Endothelial cell of umbilical vein (primary cell): Measurements from ENCODE around the gene SEC22A. TPM values are rescaled to one million over a fixed set of nuclear protein-coding genes. Genes with fewer than 3 reads are reported as not detected.

Experiments
- BruUV-seq: library from RNA; stranded (reverse); fragments of 400-500 nt; replicated peaks from 2 replicates; lab custom pipeline; 2021; lab: Mats Ljungman, UMichigan
- CTCF ChIA-PET: fragments of 300-600, 350-600 bp; sonication (Branson Sonifier 250); formaldehyde crosslinking; loops from one replicate; lab custom pipeline; 2021; ENCODE audit warnings: antibody characterized with exemption, inconsistent platforms; lab: Charles Lee
- POLR2A ChIA-PET: fragments of 300-600, 350-600 bp; sonication (Branson Sonifier 250); formaldehyde crosslinking; loops from one replicate; lab custom pipeline; 2021; ENCODE audit warnings: antibody characterized with exemption, inconsistent platforms; lab: Charles Lee
- DNase-seq: peaks from one replicate; pipeline ENCODE4 v3.0.0-alpha.2; 2011; ENCODE audit warnings: low read depth, low spot score
- FAIRE-seq: peaks from 2 replicates; lab custom pipeline; 2011; peaks lifted over from hg19 to GRCh38; lab: Jason Lieb, UNC
- H2AFZ ChIP-seq: 2 replicates; pipeline ENCODE4 v1.6.0; 2012; ENCODE audit warnings: low read depth, low read length, control low read depth, inconsistent platforms
- H3K27ac ChIP-seq: 2 replicates; pipeline ENCODE4 v1.5.1; 2011; ENCODE audit warnings: low read depth, mild to moderate bottlenecking, control low read depth, low read length, moderate library complexity; ENCODE audit not compliant: insufficient read depth
- H3K27me3 ChIP-seq, 2 experiments: 2 replicates each; pipeline versions ENCODE4 v1.6.0 to v1.6.1; 2011; ENCODE audit warnings: low read length in 2 of 2, mixed read lengths in 1 of 2; ENCODE audit not compliant: control insufficient read depth in 2 of 2, insufficient read depth in 2 of 2
- H3K36me3 ChIP-seq, 2 experiments: 2 replicates in 1 of 2; 3 replicates in 1 of 2; pipeline ENCODE4 v1.5.1; 2011; ENCODE audit warnings: low read length in 2 of 2, mild to moderate bottlenecking in 1 of 2, moderate library complexity in 1 of 2; ENCODE audit not compliant: control insufficient read depth in 2 of 2, insufficient read depth in 2 of 2; ENCODE audit errors: extremely low read depth in 1 of 2
- H3K4me1 ChIP-seq: 3 replicates; pipeline ENCODE4 v1.5.1; 2011; ENCODE audit warnings: mild to moderate bottlenecking, low read length; ENCODE audit not compliant: control insufficient read depth, insufficient read depth; ENCODE audit errors: extremely low read depth
- H3K4me2 ChIP-seq: 2 replicates; pipeline ENCODE4 v1.6.1; 2011; ENCODE audit warnings: low read length, control low read depth, mixed read lengths; ENCODE audit not compliant: insufficient read depth
- H3K4me3 ChIP-seq, 3 experiments: fragments of 200-600 bp in 1 of 3; sonication (generic), shearing (Covaris generic) in 1 of 3; replicated peaks in 1 of 3; 2 replicates each; pipeline ENCODE4 v1.5.1; 2011 to 2016; ENCODE audit warnings: control low read depth in 3 of 3, low read length in 3 of 3, mild to moderate bottlenecking in 2 of 3, inconsistent platforms in 1 of 3, low read depth in 1 of 3, moderate library complexity in 1 of 3; ENCODE audit not compliant: insufficient read depth in 1 of 3
- H3K79me2 ChIP-seq: 2 replicates; pipeline ENCODE4 v1.6.0; 2012; ENCODE audit warnings: low read length, inconsistent platforms; ENCODE audit not compliant: control insufficient read depth, insufficient read depth
- H3K9ac ChIP-seq: replicated peaks from 2 replicates; pipeline ENCODE3; 2011; ENCODE audit warnings: low read length, control low read depth; ENCODE audit not compliant: insufficient read depth; ENCODE audit errors: extremely low read depth
- H3K9me1 ChIP-seq: replicated peaks from 3 replicates; pipeline ENCODE4 v1.6.0; 2011; ENCODE audit warnings: mild to moderate bottlenecking, low read length; ENCODE audit not compliant: control insufficient read depth, insufficient read depth; ENCODE audit errors: extremely low read depth
- H3K9me3 ChIP-seq: replicated peaks from 2 replicates; pipeline ENCODE4 v1.5.1; 2012; ENCODE audit warnings: low read length, inconsistent platforms; ENCODE audit not compliant: control insufficient read depth, insufficient read depth
- H4K20me1 ChIP-seq: replicated peaks from 2 replicates; pipeline ENCODE3; 2011; ENCODE audit warnings: mild to moderate bottlenecking, low read length; ENCODE audit not compliant: control insufficient read depth, insufficient read depth; ENCODE audit errors: extremely low read depth
- EZH2 ChIP-seq: IDR thresholded peaks from 2 replicates; pipeline ENCODE4 v1.6.1; 2012; ENCODE audit warnings: borderline replicate concordance, low read depth, mild to moderate bottlenecking, moderate library complexity, low read length, inconsistent platforms; ENCODE audit not compliant: severe bottlenecking
- FOS ChIP-seq: IDR thresholded peaks from 2 replicates; pipeline ENCODE4 v1.6.1; 2011; ENCODE audit warnings: mild to moderate bottlenecking, low read length, moderate library complexity, borderline replicate concordance; ENCODE audit not compliant: insufficient read depth
- GATA2 ChIP-seq: IDR thresholded peaks from 2 replicates; pipeline ENCODE4 v1.7.0; 2011; ENCODE audit warnings: low read depth, mild to moderate bottlenecking, moderate library complexity, mixed read lengths, low read length; ENCODE audit not compliant: insufficient read length, insufficient read depth
- JUN ChIP-seq: IDR thresholded peaks from 2 replicates; pipeline ENCODE4 v1.6.1; 2011; ENCODE audit warnings: borderline replicate concordance, low read depth; ENCODE audit not compliant: insufficient read length, insufficient read depth
- MAX ChIP-seq: IDR thresholded peaks from 2 replicates; pipeline ENCODE4 v1.6.1; 2011; ENCODE audit not compliant: insufficient read depth, insufficient read length
- MYC ChIP-seq: IDR thresholded peaks from one replicate; pipeline ENCODE4 v1.6.1; 2011; ENCODE audit warnings: mild to moderate bottlenecking, low read depth, low read length
- POLR2AphosphoS5 ChIP-seq: IDR thresholded peaks from 2 replicates; pipeline ENCODE4 v1.6.1; 2012; ENCODE audit warnings: low read depth, mild to moderate bottlenecking, control low read depth, low read length, moderate library complexity; ENCODE audit not compliant: insufficient read depth
- dilution Hi-C: fragments of 300-500 bp; cut with MboI; formaldehyde crosslinking; loops from one replicate; pipeline ENCODE4 v1.15.0; 2019; ENCODE audit warnings: low sequenced_read_pairs; ENCODE audit not compliant: extremely low pct_ligation_motif_present
- intact Hi-C: fragments of 100-400 bp; cut with micrococcal nuclease; formaldehyde crosslinking; loops from one replicate; pipeline ENCODE4 v1.10.0; 2022
- polyA plus RNA-seq, 4 experiments: library from polyadenylated mRNA; depleted of rRNA in 3 of 4; stranded (reverse) in 3 of 4; unstranded in 1 of 4; fragments of >200 nt; gene quantifications; 2 replicates each; pipeline versions ENCODE4 v1.2.1 to v1.2.3, GENCODE V29; 2011 to 2012; ENCODE audit warnings: missing spikeins in 1 of 4
- total RNA-seq: library from RNA; stranded (reverse); gene quantifications from 2 replicates; pipeline ENCODE4 v1.2.3, GENCODE V29; 2021
- TF ChIP-seq, protein P1 (sequence below), 2 donors: IDR thresholded peaks; 1 replicate in 1 of 2; 2 replicates in 1 of 2; pipeline ENCODE4 v1.5.1; 2011; ENCODE audit warnings: low read length in 2 of 2, mild to moderate bottlenecking in 2 of 2, moderate library complexity in 2 of 2, control low read depth in 1 of 2, inconsistent platforms in 1 of 2, low read depth in 1 of 2; ENCODE audit not compliant: insufficient read depth in 1 of 2; ENCODE audit errors: extremely low read depth in 1 of 2

The SEC22A gene
- total and polyA plus RNA-seq, 2 donors (not counting 3 experiments of a cell fraction or from before 2014, with no cell fraction given): 20.1 to 26.8 TPM

- POLR2A ChIA-PET: no interaction called here
- BruUV-seq: no TSS peak
Observed at GRCh38 chr3:123258359-123258758, 56.6 kb downstream of the SEC22A start.

More at GRCh38 chr3:123258359-123258758, 56.6 kb downstream of the SEC22A start:
- CTCF ChIA-PET: interaction anchor here (0.8 to 1.6 kb wide), 13 partner anchors 9 to 865 kb away, joined by 3 to 9 read pairs (median 5); partner anchors contain the start of gene SEMA5B
- Histone ChIP-seq H3K9me1 (no peaks in the 10 kb centered on the region), H3K9ac (no peak overlapping the region), H3K4me3 (no peak overlapping the region), H3K79me2 (no peaks in the 10 kb centered on the region), H4K20me1 (no peaks in the 10 kb centered on the region), H3K4me1 (no peaks in the 10 kb centered on the region), H2AFZ (no peak overlapping the region), H3K27me3 (no peaks in the 10 kb centered on the region), H3K27ac (no peak overlapping the region), H3K4me2 (no peak overlapping the region), H3K36me3 (no peaks in the 10 kb centered on the region), H3K9me3 (no peaks in the 10 kb centered on the region)
- dilution Hi-C loops: no loop called here
- DNase-seq: no peak
- intact Hi-C loops: loop anchor here (1.0 to 10.0 kb wide), 7 partner anchors 211 to 1714 kb away; partner anchors contain the start of gene POLQ
- TF ChIP-seq POLR2AphosphoS5: no peak
- TF ChIP-seq GATA2: no peak
- TF ChIP-seq MAX: no peak
- no peak for TF ChIP-seq MYC
- TF ChIP-seq FOS: no peak
- TF ChIP-seq, protein P1, sequence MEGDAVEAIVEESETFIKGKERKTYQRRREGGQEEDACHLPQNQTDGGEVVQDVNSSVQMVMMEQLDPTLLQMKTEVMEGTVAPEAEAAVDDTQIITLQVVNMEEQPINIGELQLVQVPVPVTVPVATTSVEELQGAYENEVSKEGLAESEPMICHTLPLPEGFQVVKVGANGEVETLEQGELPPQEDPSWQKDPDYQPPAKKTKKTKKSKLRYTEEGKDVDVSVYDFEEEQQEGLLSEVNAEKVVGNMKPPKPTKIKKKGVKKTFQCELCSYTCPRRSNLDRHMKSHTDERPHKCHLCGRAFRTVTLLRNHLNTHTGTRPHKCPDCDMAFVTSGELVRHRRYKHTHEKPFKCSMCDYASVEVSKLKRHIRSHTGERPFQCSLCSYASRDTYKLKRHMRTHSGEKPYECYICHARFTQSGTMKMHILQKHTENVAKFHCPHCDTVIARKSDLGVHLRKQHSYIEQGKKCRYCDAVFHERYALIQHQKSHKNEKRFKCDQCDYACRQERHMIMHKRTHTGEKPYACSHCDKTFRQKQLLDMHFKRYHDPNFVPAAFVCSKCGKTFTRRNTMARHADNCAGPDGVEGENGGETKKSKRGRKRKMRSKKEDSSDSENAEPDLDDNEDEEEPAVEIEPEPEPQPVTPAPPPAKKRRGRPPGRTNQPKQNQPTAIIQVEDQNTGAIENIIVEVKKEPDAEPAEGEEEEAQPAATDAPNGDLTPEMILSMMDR (IDR thresholded peaks at IDR 0.05; ENCODE audit: extremely low read depth in 1 of 2, insufficient read depth in 1 of 2, low read depth in 1 of 2, low read length in 2 of 2): no peak
- TF ChIP-seq JUN: no peak
- TF ChIP-seq EZH2: no peak
- FAIRE-seq: no peak
